Adrenal gland (tissue), 5 donors: ENCODE results near the gene ECT2.

ENCODE experiments used
- CTCF ChIP-seq, 6 experiments: fragments of 450-650 bp in 4 of 6; fragments of 200-600 bp in 2 of 6; sonication (generic) in 1 of 6; IDR thresholded peaks; 1 replicate in 5 of 6; 2 replicates in 1 of 6; pipeline versions ENCODE4 v1.5.1 to v1.8.0; 2016 to 2021; ENCODE audit warnings: antibody characterized with exemption in 6 of 6, mild to moderate bottlenecking in 2 of 6, moderate library complexity in 1 of 6
- POLR2A ChIP-seq, 2 donors: fragments of 450-650 bp; IDR thresholded peaks; one replicate each; pipeline ENCODE4 v1.6.1; 2017; ENCODE audit warnings: antibody characterized with exemption in 2 of 2, mild to moderate bottlenecking in 2 of 2, moderate library complexity in 1 of 2
- donor health status: DM: no; HTN: no; CAD: no.

GRCh38 chr3:172803489-172803888, 53.0 kb downstream of the ECT2 start:
- no peak for TF ChIP-seq CTCF (IDR thresholded peaks at IDR 0.05)
- no peak for TF ChIP-seq POLR2A (IDR thresholded peaks at IDR 0.05)
